T-helper 22 cell (primary cell): ENCODE data around the gene PPP2R2D.

ENCODE experiments used
- DNase-seq: peaks from one replicate; pipeline ENCODE4 v3.0.0-alpha.2; 2020; ENCODE audit warnings: low read depth

The PPP2R2D gene

DNA sequence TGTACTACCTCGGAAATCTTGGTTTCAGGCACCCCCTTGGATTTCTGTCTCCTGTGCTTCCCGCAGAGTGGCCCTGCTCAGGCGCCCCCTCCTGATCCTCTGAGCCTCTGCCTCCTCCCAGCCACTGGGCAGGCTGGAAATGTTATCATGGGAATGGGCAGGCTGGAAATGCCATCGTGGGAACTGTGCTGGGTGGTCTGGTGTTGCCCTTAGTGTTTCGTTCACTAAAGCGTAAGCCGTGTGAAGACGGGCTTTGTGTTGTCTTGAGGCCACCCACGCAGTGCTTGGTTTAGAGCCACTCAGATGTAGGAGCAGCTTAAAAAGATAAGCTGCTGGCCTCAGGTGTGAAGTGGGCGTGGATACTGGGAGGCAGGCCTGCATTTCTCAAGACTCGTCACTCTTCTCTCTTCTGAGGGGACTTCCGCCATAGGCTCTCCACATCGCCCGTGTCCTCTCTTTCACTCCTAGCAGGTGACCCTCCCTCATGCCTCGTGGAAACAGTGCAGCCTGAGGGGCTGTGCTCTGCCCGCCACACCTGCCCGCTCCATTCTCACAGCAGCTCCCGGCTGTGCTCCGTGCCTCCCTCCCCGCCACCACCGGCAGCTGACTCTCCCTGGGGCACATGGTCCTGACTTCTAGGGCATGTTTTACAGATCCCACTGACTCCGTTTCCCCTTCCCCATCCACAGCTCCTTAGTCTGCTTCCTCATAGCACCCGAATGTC, 28.5 kb downstream of the PPP2R2D start:
- no peak for DNase-seq

DNA sequence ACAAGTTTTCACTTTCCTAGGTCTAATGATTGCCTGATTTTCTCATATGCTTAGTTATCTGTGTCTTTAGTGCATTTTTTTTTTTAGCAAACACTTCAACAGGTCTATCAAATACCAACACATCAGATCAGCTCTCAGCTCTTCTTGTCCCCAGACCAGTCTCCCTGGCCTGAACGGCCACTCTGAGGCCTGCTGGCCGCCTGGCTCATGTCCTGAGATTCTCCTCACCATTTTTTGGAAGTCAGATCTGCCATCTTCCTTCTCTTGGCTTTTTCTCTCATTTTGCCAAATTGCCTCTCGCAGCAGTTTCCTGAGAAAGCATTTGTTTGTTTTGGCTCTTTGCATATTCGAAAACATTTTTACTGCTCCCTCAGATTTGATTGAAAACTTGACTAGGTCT, 29.3 kb downstream of the PPP2R2D start:
- no peak for DNase-seq

DNA sequence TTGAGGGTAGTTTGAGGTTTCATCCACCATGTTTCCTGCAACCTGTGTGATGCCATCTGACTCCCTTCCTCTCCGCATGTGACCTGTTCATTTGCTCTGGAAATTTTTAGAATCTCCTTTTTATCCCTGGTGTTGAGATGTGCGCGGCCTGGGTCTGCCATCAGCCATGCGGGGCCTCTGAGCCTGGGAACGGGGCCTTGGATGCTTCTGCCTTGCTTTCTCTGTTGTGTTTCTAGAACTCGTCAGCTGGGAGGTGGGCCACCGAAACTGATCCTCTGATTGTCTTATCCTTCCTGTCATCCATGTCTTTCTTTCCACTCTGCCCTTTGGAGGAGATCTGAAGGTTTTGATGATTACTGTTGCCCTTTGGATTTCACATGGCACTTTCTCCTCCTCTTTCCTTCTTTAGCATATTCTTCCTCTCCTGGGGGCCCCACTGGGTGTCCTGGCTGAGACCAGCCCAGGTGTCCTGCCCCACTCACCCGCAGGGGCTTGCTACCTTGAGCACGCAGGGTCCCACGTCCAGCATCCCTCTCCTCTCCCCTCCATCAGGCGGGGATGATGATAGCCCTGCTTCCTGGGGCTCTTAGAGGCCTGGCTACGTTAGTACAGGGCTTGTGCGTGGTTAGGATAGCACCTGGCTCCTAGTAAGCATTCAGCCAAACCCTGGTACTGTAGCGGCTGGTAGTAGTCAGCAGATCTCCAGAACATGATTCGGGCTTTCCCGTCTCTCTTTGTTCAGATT, 29.9 kb downstream of the PPP2R2D start:
- no peak for DNase-seq

DNA sequence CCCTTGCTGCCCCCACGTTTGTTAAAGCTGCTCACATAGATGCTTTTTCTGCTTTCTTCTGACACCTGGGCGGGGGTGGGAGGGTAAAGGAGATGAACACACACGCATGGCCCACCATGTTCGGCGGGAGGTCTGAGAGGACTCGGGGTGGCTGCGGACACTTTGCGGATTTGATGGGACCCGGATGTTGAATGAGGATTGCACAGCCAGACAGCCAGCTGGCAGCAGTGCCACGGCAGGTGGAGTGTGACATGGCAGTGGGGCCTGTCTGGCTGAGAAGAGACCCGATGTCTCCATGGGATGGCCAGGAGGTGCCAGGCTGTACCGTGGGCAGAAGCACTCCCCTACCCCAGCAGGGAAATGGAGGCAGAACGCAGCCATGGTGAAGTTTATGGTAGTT, 31.2 kb downstream of the PPP2R2D start:
- DNase-seq, result no peak

DNA sequence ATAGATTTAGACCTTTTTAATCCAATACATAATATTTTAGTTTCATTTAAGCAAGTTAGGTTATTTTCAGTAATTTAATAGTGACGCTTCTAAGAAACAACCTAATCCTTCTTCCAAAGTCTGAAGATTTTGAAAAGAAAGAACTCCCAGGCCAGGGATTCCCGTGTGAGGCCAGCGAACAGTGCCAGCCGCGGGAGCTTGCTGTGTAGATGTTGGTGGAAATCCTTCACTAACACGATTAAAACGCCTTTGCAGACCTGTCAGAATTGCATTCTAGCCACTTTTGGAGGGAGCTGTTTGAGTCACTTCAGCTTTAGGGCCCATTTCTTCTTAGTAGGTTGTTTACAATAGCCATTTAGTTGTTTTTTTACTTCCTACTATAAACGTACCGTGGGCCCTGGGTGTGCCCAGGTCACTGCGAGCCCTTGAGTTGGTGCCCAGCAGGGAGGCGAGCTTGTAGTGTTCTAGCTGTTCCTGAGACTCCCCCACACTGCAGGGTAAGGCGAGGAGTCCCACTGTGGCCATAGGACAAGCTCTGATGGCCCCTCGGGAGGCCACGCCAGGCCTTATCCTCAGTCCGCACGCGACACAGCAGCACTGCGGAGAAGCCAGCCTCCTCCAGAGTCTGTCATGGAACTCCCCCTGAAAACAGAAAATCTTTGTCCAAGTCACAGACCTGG, 32.3 kb downstream of the PPP2R2D start:
- DNase-seq, result no peak

DNA sequence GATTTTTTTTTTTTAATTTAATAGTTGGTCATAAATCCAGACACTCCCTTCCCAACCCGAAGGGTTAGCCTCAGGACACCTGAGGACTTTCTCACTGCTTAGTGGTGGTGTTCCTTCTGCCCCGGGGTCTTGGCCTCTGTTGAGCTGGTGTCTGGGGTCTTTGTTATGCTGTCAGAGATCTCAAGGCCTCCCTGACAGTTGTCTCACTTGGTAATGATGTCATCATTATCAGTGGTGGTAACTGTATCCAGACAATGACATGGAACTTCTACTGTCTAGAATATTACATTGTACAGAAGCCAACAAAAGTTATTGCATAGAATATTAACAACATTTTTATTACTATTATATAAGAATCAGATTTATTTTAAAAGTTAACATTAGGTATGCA, 32.9 kb downstream of the PPP2R2D start:
- no peak for DNase-seq

DNA sequence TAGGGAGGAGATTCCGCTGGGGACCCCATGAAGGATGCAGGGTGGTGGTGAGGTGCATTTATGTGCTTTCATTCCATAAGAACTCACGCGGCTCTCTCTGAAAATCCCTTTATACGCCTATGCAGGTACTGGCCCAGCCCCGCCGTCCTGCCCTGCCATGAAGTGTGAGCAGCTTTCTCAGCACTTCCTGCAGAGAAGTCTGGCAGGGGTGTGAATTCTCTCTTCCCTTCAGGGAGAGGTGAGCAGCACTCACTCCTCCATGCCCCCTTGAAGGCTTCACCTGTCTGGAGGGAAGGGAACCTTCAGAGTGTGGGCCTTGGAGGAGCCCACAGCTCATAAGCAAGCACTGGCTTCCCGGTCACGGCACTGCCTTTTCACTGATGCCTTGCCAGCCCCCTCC, 34.0 kb downstream of the PPP2R2D start:
- no peak for DNase-seq

DNA sequence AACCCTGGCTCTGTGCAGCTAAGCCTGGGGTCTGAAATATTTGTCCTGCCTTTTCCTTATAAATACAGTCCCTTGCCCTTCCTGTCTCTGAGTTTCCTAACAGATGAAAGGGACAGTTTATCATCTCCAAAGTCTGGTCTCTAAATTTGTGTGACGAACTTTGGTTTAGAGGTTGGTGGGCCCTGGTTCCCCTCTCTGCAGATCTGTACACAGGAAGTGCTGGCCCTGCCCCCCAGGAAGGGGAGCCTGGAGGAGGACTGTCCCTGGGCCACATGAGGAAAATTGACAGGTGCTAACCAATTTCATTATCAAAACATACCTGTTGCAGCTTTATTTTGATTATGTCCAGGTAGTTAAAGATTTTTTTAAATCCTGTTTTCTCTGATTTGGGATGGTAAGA, 34.5 kb downstream of the PPP2R2D start:
- no peak for DNase-seq

DNA sequence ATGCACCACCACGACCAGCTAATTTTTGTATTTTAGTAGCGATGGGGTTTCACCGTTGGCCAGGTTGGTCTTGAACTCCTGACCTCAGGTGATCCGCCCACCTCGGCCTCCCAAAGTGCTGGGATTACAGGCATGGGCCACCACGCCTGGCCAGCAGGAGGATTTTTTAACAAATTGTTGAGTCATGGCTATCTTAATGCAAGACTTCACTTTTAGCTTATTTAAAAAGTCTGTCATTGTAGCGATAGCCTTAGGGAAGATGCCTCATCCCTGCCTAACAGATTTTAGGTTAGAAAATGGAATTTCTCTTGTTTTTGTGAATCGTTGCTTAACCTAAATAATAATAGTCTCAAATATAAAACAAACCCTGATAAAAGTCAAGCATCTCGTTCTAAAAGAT, 35.5 kb downstream of the PPP2R2D start:
- DNase-seq, result no peak

DNA sequence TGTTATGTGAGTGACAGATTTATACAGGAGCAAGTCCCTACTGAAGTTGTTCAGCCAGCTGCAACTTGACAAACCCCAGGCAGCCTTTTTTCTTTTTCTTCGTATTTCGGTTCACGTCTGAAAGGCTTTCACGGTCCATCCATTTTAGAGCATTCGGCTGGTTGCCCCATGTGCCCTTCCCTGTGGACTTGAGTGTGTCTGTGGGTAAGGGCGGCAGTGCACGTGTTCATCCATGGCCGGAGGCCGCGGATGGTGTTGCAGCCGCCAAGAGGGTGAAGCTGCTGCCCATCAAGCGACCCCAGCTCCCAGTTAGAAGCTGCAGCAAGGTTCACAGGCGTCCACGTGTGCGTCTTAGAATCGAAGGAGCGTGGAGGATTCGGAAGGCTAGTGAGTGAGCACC, 35.9 kb downstream of the PPP2R2D start:
- no peak for DNase-seq

DNA sequence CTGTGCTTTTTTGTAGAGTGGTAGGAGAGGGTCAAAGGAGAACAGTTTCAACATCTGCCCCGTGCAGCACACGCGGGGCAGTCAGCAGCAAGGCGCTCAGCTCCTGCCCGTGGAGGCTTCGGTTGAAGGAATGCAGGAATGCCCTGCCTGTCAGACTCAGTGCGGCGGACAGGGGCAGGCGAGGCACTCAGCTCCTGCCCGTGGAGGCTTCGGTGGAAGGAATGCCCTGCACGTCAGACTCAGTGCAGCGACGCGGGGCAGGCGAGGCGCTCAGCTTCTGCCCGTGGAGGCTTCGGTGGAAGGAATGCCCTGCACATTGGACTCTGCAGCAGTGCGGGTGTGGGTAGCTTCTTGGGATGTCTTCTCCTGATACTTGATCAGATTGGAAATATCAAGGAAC, 37.0 kb downstream of the PPP2R2D start:
- no peak for DNase-seq

DNA sequence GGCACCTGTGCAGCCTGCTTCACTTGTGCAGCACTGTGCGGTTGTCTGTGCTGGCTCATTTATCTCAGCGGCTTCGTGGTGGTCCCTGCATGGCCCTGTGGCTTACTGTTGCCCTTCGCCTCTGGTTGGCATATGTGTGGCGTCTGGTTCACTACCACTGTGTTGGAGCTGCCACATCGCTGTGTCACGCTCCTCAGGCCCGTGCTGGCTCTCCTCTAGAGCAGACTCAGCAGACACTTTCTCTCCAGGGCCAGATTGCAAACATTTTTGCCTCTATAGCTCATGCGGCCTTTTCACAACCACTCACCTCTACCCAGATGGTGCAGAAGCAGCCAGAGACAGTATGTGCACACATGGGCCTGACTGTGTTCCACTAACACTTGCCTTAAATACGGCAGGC, 37.9 kb downstream of the PPP2R2D start:
- no peak for DNase-seq

DNA sequence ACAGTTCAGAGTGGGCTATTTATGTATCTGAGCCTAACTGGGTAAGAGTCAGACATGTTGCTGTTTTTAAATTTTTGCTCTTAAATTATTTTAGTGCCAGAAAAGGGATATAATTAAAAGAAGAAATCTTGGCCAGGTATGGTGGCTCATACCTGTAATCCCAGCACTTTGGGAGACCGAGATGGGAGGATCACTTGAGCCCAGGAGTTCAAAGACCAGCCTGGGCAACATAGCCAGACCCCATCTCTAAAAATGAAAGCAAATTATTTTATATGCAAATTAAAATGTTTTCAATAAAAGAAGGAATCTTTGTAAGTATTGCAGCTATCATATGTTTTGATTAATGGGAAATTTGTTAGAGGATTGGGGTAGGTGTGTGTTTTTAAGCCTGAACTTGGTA, 41.6 kb downstream of the PPP2R2D start:
- no peak for DNase-seq

DNA sequence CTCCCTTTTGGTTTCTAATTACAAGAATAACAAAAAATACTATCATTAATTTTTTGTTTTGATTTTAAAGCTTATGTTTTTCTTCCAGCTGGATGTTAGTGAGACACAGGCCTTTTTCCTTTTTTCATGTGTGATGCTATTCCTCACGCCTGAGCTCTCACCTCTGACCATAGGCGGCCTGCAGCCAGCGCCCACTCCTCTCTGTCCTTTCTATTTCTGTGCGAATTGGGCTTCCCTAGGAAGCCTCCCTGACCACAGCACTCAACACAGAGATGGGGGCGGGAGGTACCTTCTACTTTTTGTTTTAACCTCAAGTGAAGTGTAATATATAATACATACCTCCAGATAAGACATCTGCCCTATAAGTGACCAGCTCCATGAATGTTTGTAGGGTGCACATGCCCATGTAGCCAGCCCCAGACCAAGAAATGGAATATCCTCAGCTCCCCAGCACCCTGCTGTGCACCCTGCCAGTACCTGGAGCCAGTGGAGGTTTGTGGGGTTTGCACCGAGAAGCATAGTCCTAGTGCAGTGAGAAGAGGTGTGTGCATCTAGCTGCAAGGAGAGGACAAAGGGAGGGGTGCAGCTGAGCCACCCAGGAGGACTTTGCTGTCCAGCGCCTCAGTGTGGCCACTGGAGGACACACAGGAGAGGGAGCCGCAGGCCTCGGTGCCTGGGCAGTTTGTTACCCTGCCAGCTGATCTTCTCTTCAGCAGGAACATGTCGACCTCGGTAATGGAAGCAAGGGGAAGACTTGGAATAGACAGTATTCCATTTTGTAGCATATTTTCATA, 42.4 kb downstream of the PPP2R2D start:
- no peak for DNase-seq

DNA sequence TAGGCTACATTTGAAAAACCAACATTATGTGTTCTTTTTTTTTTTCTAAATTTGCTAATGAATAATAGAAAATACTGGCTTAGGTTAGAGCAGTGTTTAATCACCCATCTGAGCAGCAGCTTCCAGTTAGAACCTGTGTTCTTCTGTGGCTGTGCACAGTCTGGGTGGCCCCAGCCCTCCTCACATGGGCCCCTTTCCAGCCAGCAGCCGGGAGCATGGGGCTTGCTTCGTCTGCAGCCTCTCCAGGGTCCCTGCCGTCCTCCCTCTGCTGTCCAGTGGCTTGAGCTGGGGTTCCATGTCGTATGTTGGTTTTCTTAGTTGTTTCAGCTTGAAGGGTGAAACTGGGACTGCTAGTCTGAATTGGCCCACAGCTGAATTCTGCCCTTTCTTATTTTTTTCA, 43.6 kb downstream of the PPP2R2D start:
- DNase-seq, result no peak

DNA sequence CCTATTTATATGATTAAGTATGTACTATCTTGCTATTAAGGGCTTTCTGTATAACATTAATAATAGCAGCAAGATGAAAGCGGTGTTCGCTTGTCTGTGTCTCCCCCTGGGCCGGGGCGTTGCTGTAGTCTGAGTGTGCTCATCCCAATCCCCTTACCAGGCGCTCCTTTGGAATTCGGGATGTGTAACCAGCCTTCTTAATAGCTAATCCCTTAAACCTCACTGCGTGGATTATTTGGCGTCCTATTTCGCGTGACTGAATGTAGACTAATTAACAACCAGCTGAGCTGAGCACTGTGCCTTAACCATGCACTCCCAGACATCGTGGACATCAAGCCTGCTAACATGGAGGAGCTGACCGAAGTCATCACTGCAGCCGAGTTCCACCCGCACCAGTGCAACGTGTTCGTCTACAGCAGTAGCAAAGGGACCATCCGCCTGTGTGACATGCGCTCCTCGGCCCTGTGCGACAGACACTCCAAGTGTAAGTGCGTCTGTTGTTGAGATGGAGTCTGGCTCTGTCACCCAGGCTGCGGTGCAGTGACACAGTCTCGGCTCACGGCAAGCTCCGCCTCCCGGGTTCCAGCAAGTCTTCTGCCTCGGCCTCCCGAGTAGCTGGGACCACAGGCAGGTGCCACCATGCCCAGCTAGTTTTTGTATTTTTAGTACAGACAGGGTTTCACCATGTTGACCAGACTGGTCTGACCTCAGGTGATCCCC, 44.3 kb downstream of the PPP2R2D start:
- DNase-seq, result no peak

DNA sequence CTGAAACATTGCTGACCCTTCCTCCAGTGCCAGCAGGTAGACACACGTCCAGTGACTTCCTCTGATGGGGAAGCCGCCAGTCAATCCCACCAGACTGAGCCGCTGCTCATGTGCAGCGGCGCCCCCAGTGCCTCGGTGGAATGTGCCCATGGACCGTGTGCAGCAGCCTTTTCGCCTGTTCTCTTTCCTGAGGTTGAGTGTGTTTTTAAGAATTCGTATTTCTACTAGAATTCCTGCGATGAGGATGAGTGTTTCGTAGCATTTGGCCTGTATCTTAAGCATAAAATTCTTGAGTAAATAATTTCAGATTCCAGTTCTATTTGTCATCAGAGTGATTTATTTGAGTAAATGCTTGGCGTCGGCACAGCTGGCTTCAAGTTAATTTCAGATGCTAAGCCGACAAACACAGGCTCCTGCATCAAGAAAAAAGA, 45.5 kb downstream of the PPP2R2D start:
- no peak for DNase-seq

DNA sequence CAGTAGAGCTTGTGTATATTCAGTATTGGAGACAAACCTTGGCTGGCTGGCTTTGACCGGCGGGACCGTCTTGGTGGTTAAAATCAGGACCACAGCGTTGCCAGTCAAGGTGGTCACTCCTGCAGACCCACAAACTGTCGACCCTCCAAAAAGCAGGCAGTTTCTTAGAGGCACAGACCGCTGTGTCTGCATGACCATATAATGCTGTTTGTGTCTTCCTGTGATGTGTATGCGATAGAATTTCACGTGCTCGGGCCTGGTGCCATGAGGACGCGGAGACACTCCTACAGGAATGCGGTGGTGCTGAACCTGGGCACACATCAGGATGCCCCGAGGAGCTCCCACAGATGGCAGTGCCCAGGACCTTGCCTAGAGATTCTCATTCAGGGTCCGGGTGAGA, 46.1 kb downstream of the PPP2R2D start:
- no peak for DNase-seq

DNA sequence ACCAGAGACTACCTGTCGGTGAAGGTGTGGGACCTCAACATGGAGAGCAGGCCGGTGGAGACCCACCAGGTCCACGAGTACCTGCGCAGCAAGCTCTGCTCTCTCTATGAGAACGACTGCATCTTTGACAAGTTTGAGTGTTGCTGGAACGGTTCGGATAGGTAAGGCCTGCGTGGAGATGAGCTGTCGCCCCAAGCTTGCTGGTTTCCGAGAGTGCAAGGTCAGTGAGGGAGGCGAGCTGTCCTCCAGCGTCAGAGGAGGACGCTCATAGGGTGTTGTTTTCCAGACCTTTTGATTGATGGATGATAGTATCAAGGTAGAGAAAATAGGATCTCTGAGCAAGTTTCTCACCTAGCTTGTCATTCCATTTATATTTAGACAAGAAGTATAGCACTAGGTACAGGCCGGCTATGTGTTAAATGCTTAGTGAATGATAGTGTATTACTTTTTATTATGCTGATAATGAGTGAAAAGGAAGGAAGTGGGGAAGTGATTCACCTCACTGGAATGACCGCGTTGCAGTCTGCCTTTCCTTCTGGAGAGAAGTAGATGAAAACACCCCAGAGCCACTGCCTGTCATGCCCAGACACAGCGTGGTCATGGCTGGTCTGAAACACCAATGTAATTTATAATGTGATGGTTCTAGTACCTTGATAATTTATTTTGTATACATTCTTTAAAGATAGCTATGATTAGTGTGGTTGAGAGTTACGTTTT, 47.0 kb downstream of the PPP2R2D start:
- DNase-seq, result no peak

DNA sequence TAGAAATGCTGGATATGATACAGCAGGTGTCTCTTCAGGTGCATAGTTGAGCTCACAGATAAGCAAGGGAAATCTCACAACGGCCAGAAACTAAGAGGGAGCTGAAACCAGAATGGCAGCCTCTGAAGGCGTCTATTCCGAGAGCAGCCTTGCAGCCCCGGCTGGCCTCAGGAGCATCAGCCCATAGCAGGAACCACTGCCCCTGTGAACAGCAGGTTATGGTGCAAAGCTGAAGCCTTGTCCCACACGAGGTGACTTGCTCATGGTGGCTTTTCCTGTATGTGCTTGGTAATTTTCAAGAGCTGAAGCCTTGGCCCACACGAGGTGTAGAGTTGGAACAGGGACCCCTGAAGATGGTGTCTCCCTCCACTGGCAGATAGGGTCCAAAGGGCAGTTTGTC, 47.7 kb downstream of the PPP2R2D start:
- no peak for DNase-seq
